Mesendoderm (in vitro differentiated cells): ENCODE measurements around the gene NR2E1.

Experiments used
- DNase-seq: peaks from one replicate; pipeline ENCODE4 v3.0.0; 2013
- H2AK5ac ChIP-seq: 2 replicates; pipeline ENCODE4 v1.6.1; 2013; ENCODE audit warnings: low read length, inconsistent platforms
- H2BK120ac ChIP-seq: 2 replicates; pipeline ENCODE4 v1.6.1; 2013; ENCODE audit warnings: low read depth, mild to moderate bottlenecking, low read length, moderate library complexity, mixed read lengths
- H2BK15ac ChIP-seq: replicated peaks from 2 replicates; pipeline ENCODE4 v1.6.1; 2013; ENCODE audit warnings: low read depth, mild to moderate bottlenecking, moderate library complexity
- H2BK5ac ChIP-seq: 2 replicates; pipeline ENCODE4 v1.6.1; 2013; ENCODE audit warnings: low read length, inconsistent platforms
- H3K18ac ChIP-seq: 2 replicates; pipeline ENCODE4 v1.6.1; 2013; ENCODE audit warnings: mild to moderate bottlenecking, low read length, mixed read lengths
- H3K23ac ChIP-seq: one replicate; pipeline ENCODE4 v1.6.1; 2013; ENCODE audit warnings: low read length
- H3K27ac ChIP-seq: 2 replicates; pipeline ENCODE4 v1.5.1; 2013; ENCODE audit warnings: low read depth, mild to moderate bottlenecking, inconsistent platforms, low read length, moderate library complexity
- H3K27me3 ChIP-seq: 2 replicates; pipeline ENCODE4 v1.6.1; 2013; ENCODE audit warnings: low read length, control low read depth, mild to moderate bottlenecking, inconsistent platforms; ENCODE audit not compliant: insufficient read depth, poor library complexity
- H3K36me3 ChIP-seq: 2 replicates; pipeline ENCODE4 v1.6.1; 2013; ENCODE audit warnings: low read length, inconsistent platforms; ENCODE audit not compliant: control insufficient read depth, insufficient read depth
- H3K4ac ChIP-seq: one replicate; pipeline ENCODE4 v1.6.1; 2013; ENCODE audit warnings: low read depth, mild to moderate bottlenecking, low read length, moderate library complexity
- H3K4me1 ChIP-seq: 2 replicates; pipeline ENCODE4 v1.6.1; 2013; ENCODE audit warnings: low read depth, low read length, inconsistent platforms; ENCODE audit not compliant: control insufficient read depth
- H3K4me2 ChIP-seq: 2 replicates; pipeline ENCODE4 v1.6.1; 2013; ENCODE audit warnings: low read length
- H3K4me3 ChIP-seq: 2 replicates; pipeline ENCODE4 v1.5.1; 2013; ENCODE audit warnings: mild to moderate bottlenecking, low read length
- H3K56ac ChIP-seq: one replicate; pipeline ENCODE4 v1.6.1; 2013; ENCODE audit warnings: low read length
- H3K79me1 ChIP-seq: 2 replicates; pipeline ENCODE4 v1.6.1; 2013; ENCODE audit warnings: low read length, inconsistent platforms
- H3K79me2 ChIP-seq: 2 replicates; pipeline ENCODE4 v1.6.1; 2013; ENCODE audit warnings: mild to moderate bottlenecking, low read length; ENCODE audit not compliant: control insufficient read depth, insufficient read depth
- H3K9ac ChIP-seq: 2 replicates; pipeline ENCODE4 v1.6.1; 2013; ENCODE audit warnings: low read length, inconsistent platforms
- H4K5ac ChIP-seq: one replicate; pipeline ENCODE4 v1.6.1; 2013; ENCODE audit warnings: low read length
- H4K8ac ChIP-seq: one replicate; pipeline ENCODE4 v1.6.1; 2013; ENCODE audit warnings: low read depth, mild to moderate bottlenecking, control low read depth, low read length, moderate library complexity
- WGBS: extraction: QIAGEN DNeasy Blood & Tissue Kit; methylation state at CpG from one replicate; pipeline ENCODE4 v1.1.7; 2013; ENCODE audit warnings: low lambda C conversion rate, missing lambda C conversion rate; ENCODE audit not compliant: insufficient coverage; ENCODE audit errors: extremely low coverage; 5-methylcytosine and 5-hydroxymethylcytosine counted together

NR2E1 gene

GRCh38 chr6:108179741-108180140, 13.9 kb downstream of the NR2E1 start:
- DNase-seq = no peak
- no peak overlapping the region for H3K18ac ChIP-seq
- H2BK15ac ChIP-seq = no peak overlapping the region
- no peak overlapping the region for H2AK5ac ChIP-seq
- peaks cover 35% of the 10 kb centered on the region for H3K27me3 ChIP-seq
- H4K8ac ChIP-seq = no peak overlapping the region
- H2BK5ac ChIP-seq = no peak overlapping the region
- no peak overlapping the region for H3K4me2 ChIP-seq
- H3K56ac ChIP-seq = no peak overlapping the region
- no peaks in the 10 kb centered on the region for H3K79me1 ChIP-seq
- no peak overlapping the region for H3K4ac ChIP-seq
- H2BK120ac ChIP-seq = no peak overlapping the region
- no peak overlapping the region for H3K9ac ChIP-seq
- WGBS = no CpG with 5 or more reads among the region's 4 CpGs
- no peak overlapping the region for H3K4me3 ChIP-seq
- no peaks in the 10 kb centered on the region for H3K79me2 ChIP-seq
- H3K4me1 ChIP-seq = no peaks in the 10 kb centered on the region
- no peak overlapping the region for H3K27ac ChIP-seq
- H3K23ac ChIP-seq = no peak overlapping the region
- H3K36me3 ChIP-seq = no peaks in the 10 kb centered on the region
- H4K5ac ChIP-seq = no peak overlapping the region

GRCh38 chr6:108180266-108180665, 14.4 kb downstream of the NR2E1 start:
- no peak for DNase-seq
- H3K9ac ChIP-seq = no peak overlapping the region
- H3K23ac ChIP-seq = no peak overlapping the region
- H3K79me1 ChIP-seq = no peaks in the 10 kb centered on the region
- H3K18ac ChIP-seq = no peak overlapping the region
- H2BK120ac ChIP-seq = no peak overlapping the region
- no peak overlapping the region for H2BK5ac ChIP-seq
- H3K36me3 ChIP-seq = no peaks in the 10 kb centered on the region
- H3K79me2 ChIP-seq = no peaks in the 10 kb centered on the region
- no CpG with 5 or more reads among the region's 1 CpG for WGBS
- H4K5ac ChIP-seq = no peak overlapping the region
- no peak overlapping the region for H2AK5ac ChIP-seq
- peaks cover 30% of the 10 kb centered on the region for H3K27me3 ChIP-seq
- no peak overlapping the region for H3K56ac ChIP-seq
- no peaks in the 10 kb centered on the region for H3K4me1 ChIP-seq
- H3K4me2 ChIP-seq = no peak overlapping the region
- H2BK15ac ChIP-seq = no peak overlapping the region
- no peak overlapping the region for H3K4ac ChIP-seq
- H3K27ac ChIP-seq = no peak overlapping the region
- H4K8ac ChIP-seq = no peak overlapping the region
- no peak overlapping the region for H3K4me3 ChIP-seq

- H3K18ac ChIP-seq = no peak overlapping the region
- H2BK15ac ChIP-seq = no peak overlapping the region
- H2BK5ac ChIP-seq = no peak overlapping the region
- H3K9ac ChIP-seq = no peak overlapping the region
- H3K27me3 ChIP-seq = peaks cover 25% of the 10 kb centered on the region
- H3K4me1 ChIP-seq = no peaks in the 10 kb centered on the region
- no peak overlapping the region for H3K27ac ChIP-seq
- no peak overlapping the region for H4K5ac ChIP-seq
- H2AK5ac ChIP-seq = no peak overlapping the region
- WGBS = no CpG with 5 or more reads among the region's 6 CpGs
- H3K36me3 ChIP-seq = no peaks in the 10 kb centered on the region
- no peak overlapping the region for H2BK120ac ChIP-seq
- no peak overlapping the region for H4K8ac ChIP-seq
- no peak overlapping the region for H3K4ac ChIP-seq
- no peak for DNase-seq
- H3K23ac ChIP-seq = no peak overlapping the region
- no peak overlapping the region for H3K56ac ChIP-seq
- no peaks in the 10 kb centered on the region for H3K79me2 ChIP-seq
- no peak overlapping the region for H3K4me2 ChIP-seq
- no peaks in the 10 kb centered on the region for H3K79me1 ChIP-seq
- no peak overlapping the region for H3K4me3 ChIP-seq
These were observed 15.0 kb downstream of the NR2E1 start for GRCh38 chr6:108180776-108181175.

- no CpG with 5 or more reads among the region's 2 CpGs for WGBS
- no peaks in the 10 kb centered on the region for H3K36me3 ChIP-seq
- no peaks in the 10 kb centered on the region for H3K79me2 ChIP-seq
- no peak overlapping the region for H3K4ac ChIP-seq
- H2BK15ac ChIP-seq = no peak overlapping the region
- no peak overlapping the region for H4K5ac ChIP-seq
- no peak overlapping the region for H3K56ac ChIP-seq
- no peak overlapping the region for H2BK120ac ChIP-seq
- H2AK5ac ChIP-seq = no peak overlapping the region
- H3K4me3 ChIP-seq = no peak overlapping the region
- H3K23ac ChIP-seq = no peak overlapping the region
- H3K27me3 ChIP-seq = no peaks in the 10 kb centered on the region
- no peak for DNase-seq
- no peak overlapping the region for H4K8ac ChIP-seq
- no peak overlapping the region for H2BK5ac ChIP-seq
- no peak overlapping the region for H3K18ac ChIP-seq
- H3K27ac ChIP-seq = no peak overlapping the region
- H3K9ac ChIP-seq = no peak overlapping the region
- no peaks in the 10 kb centered on the region for H3K79me1 ChIP-seq
- H3K4me2 ChIP-seq = no peak overlapping the region
- H3K4me1 ChIP-seq = no peaks in the 10 kb centered on the region
These were observed 20.4 kb downstream of the NR2E1 start for GRCh38 chr6:108186226-108186625.

GRCh38 chr6:108187519-108187918, 21.7 kb downstream of the NR2E1 start:
- Histone ChIP-seq H3K27me3 (no peaks in the 10 kb centered on the region), H3K23ac (no peak overlapping the region), H3K4me2 (no peak overlapping the region), H3K4me3 (no peak overlapping the region), H3K79me2 (no peaks in the 10 kb centered on the region), H3K4ac (no peak overlapping the region), H4K5ac (no peak overlapping the region), H2BK120ac (no peak overlapping the region), H2BK15ac (no peak overlapping the region), H2AK5ac (no peak overlapping the region), H3K4me1 (no peaks in the 10 kb centered on the region), H3K27ac (no peak overlapping the region), H3K36me3 (no peaks in the 10 kb centered on the region), H4K8ac (no peak overlapping the region), H3K79me1 (no peaks in the 10 kb centered on the region), H2BK5ac (no peak overlapping the region), H3K18ac (no peak overlapping the region), H3K56ac (no peak overlapping the region), H3K9ac (no peak overlapping the region)
- DNase-seq = no peak
- no CpG with 5 or more reads among the region's 9 CpGs for WGBS

- Histone ChIP-seq H3K56ac (no peak overlapping the region), H3K4me2 (no peak overlapping the region), H3K23ac (no peak overlapping the region), H3K9ac (no peak overlapping the region), H4K5ac (no peak overlapping the region), H2AK5ac (no peak overlapping the region), H2BK15ac (no peak overlapping the region), H3K4ac (no peak overlapping the region), H3K4me3 (no peak overlapping the region), H2BK120ac (no peak overlapping the region), H3K18ac (no peak overlapping the region), H2BK5ac (no peak overlapping the region), H3K79me2 (no peaks in the 10 kb centered on the region), H3K4me1 (no peaks in the 10 kb centered on the region), H4K8ac (no peak overlapping the region), H3K79me1 (no peaks in the 10 kb centered on the region), H3K36me3 (no peaks in the 10 kb centered on the region), H3K27me3 (no peaks in the 10 kb centered on the region), H3K27ac (no peak overlapping the region)
- no CpG with 5 or more reads among the region's 1 CpG for WGBS
- no peak for DNase-seq
These were observed 27.3 kb downstream of the NR2E1 start for GRCh38 chr6:108193131-108193530.
